ENCODE measurements around the gene CTU2. TPM values are rescaled to one million over a fixed set of nuclear protein-coding genes. Genes with fewer than 3 reads are reported as not detected.
A peak's percentile ranks its signal among the peaks of the same experiment; 100 is the strongest.

CTU2 gene
- total and polyA plus RNA-seq, 2 donors (not counting 1 experiment from before 2014, with no cell fraction given) = 18.4 to 23.7 TPM

DNA sequence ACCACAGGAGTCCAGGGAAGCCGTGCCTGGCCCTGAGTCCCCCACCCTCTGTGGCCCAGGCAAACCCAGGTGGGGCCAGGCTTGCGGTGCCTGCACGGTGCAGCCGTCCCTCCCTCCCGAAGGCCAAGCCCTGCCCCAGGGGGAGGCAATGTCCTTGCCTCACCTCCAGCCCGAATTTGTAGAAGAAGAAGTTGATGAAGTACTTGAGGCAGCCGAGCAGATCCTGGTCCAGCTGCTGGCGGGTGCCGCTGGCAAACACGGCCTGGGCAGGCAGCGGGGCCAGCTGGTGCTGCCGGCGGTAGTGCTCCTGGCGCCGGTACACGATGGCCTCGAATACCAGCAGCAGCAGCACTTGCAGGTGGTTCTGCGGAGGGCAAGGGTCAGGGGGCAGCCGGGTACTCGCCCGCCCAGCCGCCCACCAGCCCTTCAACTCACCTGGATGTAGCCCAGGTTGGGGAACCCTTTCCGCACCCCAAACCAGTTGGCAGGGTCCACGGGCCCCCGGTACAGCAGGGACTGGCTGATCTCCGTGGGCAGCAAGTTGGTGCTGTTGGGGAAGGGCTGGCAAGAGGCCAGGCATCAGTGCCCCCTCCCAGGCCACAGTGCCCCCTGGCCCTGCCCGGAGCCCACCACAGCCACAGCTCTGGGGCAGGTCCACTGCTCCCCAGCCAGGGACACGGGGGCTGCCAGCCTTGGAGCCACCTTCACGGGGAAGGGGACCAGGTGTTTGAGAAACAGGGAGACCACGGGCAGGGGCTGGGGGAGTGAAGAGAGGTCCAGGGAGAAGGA, 26.1 kb downstream of the CTU2 start:
- Histone ChIP-seq H4K20me1 (ENCODE audit: control insufficient read depth, insufficient read depth, low read length, poor library complexity, severe bottlenecking) (peaks cover 15% of the 10 kb centered on the region), H3K36me3 (replicated peaks in 1 of 2; ENCODE audit: control extremely low read depth in 1 of 2, control insufficient read depth in 1 of 2, extremely low read depth in 1 of 2, insufficient read depth in 2 of 2, low read length in 1 of 2) (peaks cover 0 to 42% of the 10 kb centered on the region in 2 experiments), H3K9ac (ENCODE audit: low read length) (no peak overlapping the region), H3K9me3 (ENCODE audit: control extremely low read depth in 1 of 3, control insufficient read depth in 2 of 3, insufficient read depth in 1 of 3, low read length in 2 of 3) (no peaks in the 10 kb centered on the region), H3K27ac (ENCODE audit: low read length in 2 of 2) (no peak overlapping the region), H3K27me3 (replicated peaks in 1 of 4; ENCODE audit: control extremely low read depth in 1 of 4, control insufficient read depth in 3 of 4, insufficient read depth in 4 of 4, low read length in 3 of 4) (no peaks in the 10 kb centered on the region), H3K4me1 (ENCODE audit: control insufficient read depth in 2 of 2, insufficient read depth in 2 of 2, low read length in 2 of 2) (peaks cover 0 to 5% of the 10 kb centered on the region in 2 donors), H3K4me3 (ENCODE audit: control extremely low read depth in 1 of 5, extremely low read depth in 1 of 5, insufficient read depth in 1 of 5, low read depth in 2 of 5, low read length in 4 of 5) (no peak overlapping the region), H2AFZ (ENCODE audit: insufficient read depth, low read depth, low read length, poor library complexity, severe bottlenecking) (no peak overlapping the region), H3K4me2 (replicated peaks; ENCODE audit: low read depth, low read length, poor library complexity, severe bottlenecking) (no peak overlapping the region), H3K79me2 (ENCODE audit: control insufficient read depth, insufficient read depth, low read length) (peaks cover 14% of the 10 kb centered on the region)
- Mint-ChIP-seq H3K27me3 (no peaks in the 10 kb centered on the region), H3K4me1 (peaks cover under 1% of the 10 kb centered on the region), H3K27ac (no peak overlapping the region), H3K9me3 (ENCODE audit: insufficient read depth) (no peaks in the 10 kb centered on the region), H3K4me3 (no peak overlapping the region)
- no peak for ATAC-seq (ENCODE audit: low read depth)
- TF ChIP-seq EZH2 (IDR thresholded peaks at IDR 0.05; ENCODE audit: borderline replicate concordance, insufficient read depth, low read depth, low read length, poor library complexity, severe bottlenecking) = no peak
- TF ChIP-seq, protein P1, sequence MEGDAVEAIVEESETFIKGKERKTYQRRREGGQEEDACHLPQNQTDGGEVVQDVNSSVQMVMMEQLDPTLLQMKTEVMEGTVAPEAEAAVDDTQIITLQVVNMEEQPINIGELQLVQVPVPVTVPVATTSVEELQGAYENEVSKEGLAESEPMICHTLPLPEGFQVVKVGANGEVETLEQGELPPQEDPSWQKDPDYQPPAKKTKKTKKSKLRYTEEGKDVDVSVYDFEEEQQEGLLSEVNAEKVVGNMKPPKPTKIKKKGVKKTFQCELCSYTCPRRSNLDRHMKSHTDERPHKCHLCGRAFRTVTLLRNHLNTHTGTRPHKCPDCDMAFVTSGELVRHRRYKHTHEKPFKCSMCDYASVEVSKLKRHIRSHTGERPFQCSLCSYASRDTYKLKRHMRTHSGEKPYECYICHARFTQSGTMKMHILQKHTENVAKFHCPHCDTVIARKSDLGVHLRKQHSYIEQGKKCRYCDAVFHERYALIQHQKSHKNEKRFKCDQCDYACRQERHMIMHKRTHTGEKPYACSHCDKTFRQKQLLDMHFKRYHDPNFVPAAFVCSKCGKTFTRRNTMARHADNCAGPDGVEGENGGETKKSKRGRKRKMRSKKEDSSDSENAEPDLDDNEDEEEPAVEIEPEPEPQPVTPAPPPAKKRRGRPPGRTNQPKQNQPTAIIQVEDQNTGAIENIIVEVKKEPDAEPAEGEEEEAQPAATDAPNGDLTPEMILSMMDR (IDR thresholded peaks at IDR 0.05) = no peak
- WGBS (ENCODE audit: insufficient coverage) = 90% methylated on average over 26 of the region's 30 CpGs
- CTCF ChIA-PET = no interaction called here
- intact Hi-C loops (cut with micrococcal nuclease) = no loop called here
- POLR2A ChIA-PET = no interaction called here
- no peak for DNase-seq

DNA sequence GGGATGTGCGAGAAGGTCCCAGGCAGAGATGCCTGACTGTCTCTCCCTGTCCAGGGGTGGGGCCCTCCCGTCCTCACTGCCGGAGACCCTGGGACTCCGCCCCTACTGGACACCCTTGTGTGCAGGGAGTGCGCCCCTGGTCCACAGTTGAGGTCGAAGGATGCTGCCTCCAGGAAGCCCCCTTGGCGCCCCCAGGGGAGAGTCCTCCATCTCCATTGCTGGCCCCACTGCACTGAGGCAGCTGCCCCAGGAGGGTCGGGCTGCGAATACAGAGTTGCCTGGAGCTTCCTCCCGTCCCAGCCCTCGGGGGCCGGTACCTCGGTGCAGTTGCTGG, 26.6 kb downstream of the CTU2 start:
- ChIA-PET CTCF (interaction anchor here (0.7 to 1.1 kb wide), 2 partner anchors 12 to 435 kb away, joined by 3 to 4 read pairs; no protein-coding TSS in a partner anchor), POLR2A (no interaction called here)

More for the DNA sequence above, 26.6 kb downstream of the CTU2 start:
- Histone ChIP-seq H2AFZ (ENCODE audit: insufficient read depth, low read depth, low read length, poor library complexity, severe bottlenecking) (no peak overlapping the region), H3K4me2 (replicated peaks; ENCODE audit: low read depth, low read length, poor library complexity, severe bottlenecking) (no peak overlapping the region), H3K36me3 (replicated peaks in 1 of 2; ENCODE audit: control extremely low read depth in 1 of 2, control insufficient read depth in 1 of 2, extremely low read depth in 1 of 2, insufficient read depth in 2 of 2, low read length in 1 of 2) (peaks cover 0 to 36% of the 10 kb centered on the region in 2 experiments), H3K4me3 (ENCODE audit: control extremely low read depth in 1 of 5, extremely low read depth in 1 of 5, insufficient read depth in 1 of 5, low read depth in 2 of 5, low read length in 4 of 5) (no peak overlapping the region), H3K79me2 (ENCODE audit: control insufficient read depth, insufficient read depth, low read length) (peaks cover 12% of the 10 kb centered on the region), H3K4me1 (ENCODE audit: control insufficient read depth in 2 of 2, insufficient read depth in 2 of 2, low read length in 2 of 2) (peaks cover 5 to 11% of the 10 kb centered on the region in 2 donors), H4K20me1 (ENCODE audit: control insufficient read depth, insufficient read depth, low read length, poor library complexity, severe bottlenecking) (peaks cover 20% of the 10 kb centered on the region), H3K9me3 (ENCODE audit: control extremely low read depth in 1 of 3, control insufficient read depth in 2 of 3, insufficient read depth in 1 of 3, low read length in 2 of 3) (no peaks in the 10 kb centered on the region), H3K27me3 (replicated peaks in 1 of 4; ENCODE audit: control extremely low read depth in 1 of 4, control insufficient read depth in 3 of 4, insufficient read depth in 4 of 4, low read length in 3 of 4) (no peaks in the 10 kb centered on the region), H3K27ac (ENCODE audit: low read length in 2 of 2) (no peak overlapping the region), H3K9ac (ENCODE audit: low read length) (no peak overlapping the region)
- peak overlapping the region; percentile 20 for H3K27ac Mint-ChIP-seq
- no peak for ATAC-seq (ENCODE audit: low read depth)
- no peaks in the 10 kb centered on the region for H3K27me3 Mint-ChIP-seq
- no peak for TF ChIP-seq EZH2 (IDR thresholded peaks at IDR 0.05; ENCODE audit: borderline replicate concordance, insufficient read depth, low read depth, low read length, poor library complexity, severe bottlenecking)
- TF ChIP-seq, protein P1 (IDR thresholded peaks at IDR 0.05) = no peak
- no peak overlapping the region for H3K4me3 Mint-ChIP-seq
- intact Hi-C loops (cut with micrococcal nuclease) = no loop called here
- WGBS (ENCODE audit: insufficient coverage) = 91% methylated on average over 13 of the region's 13 CpGs
- no peaks in the 10 kb centered on the region for H3K9me3 Mint-ChIP-seq (ENCODE audit: insufficient read depth)
- DNase-seq = no peak
- peaks cover 4% of the 10 kb centered on the region for H3K4me1 Mint-ChIP-seq
